Caki2 (cell line): ENCODE data around the gene CUL9. TPM values are rescaled to one million over a fixed set of nuclear protein-coding genes. Genes with fewer than 3 reads are reported as not detected.

ENCODE experiments used
- DNase-seq: peaks from one replicate; pipeline ENCODE4 v3.0.0-alpha.2; 2015; ENCODE audit warnings: low read depth
- in situ Hi-C: cut with HindIII; loops from 2 replicates; pipeline ENCODE4 v1.10.0; 2016; ENCODE audit warnings: low sequenced_read_pairs, low pct_unique_long_range_greater_than_20kb, mixed read lengths
- total RNA-seq: library from RNA; depleted of rRNA; stranded (reverse); fragments of >200 nt; shearing (Covaris generic); gene quantifications from 2 replicates; pipeline ENCODE4 v1.2.3, GENCODE V29; 2014; ENCODE audit warnings: low replicate concordance

The CUL9 gene
- total RNA-seq, 1 experiment from 2014 or later = 15.7 TPM

- no peak for DNase-seq
- in situ Hi-C loops = no loop called here
Observed at GRCh38 chr6:43219814-43220213, 37.8 kb downstream of the CUL9 start.

- DNase-seq = no peak
- in situ Hi-C loops = no loop called here
Observed at GRCh38 chr6:43220439-43220951, 38.5 kb downstream of the CUL9 start.

- DNase-seq = no peak
- in situ Hi-C loops = no loop called here
Observed at GRCh38 chr6:43221046-43221972, 39.3 kb downstream of the CUL9 start.

- no peak for DNase-seq
- in situ Hi-C loops = no loop called here
Observed at GRCh38 chr6:43222418-43223059, 40.5 kb downstream of the CUL9 start.

GRCh38 chr6:43223175-43223574 is 41.2 kb downstream of the CUL9 start:
- in situ Hi-C loops = no loop called here
- no peak for DNase-seq

- no peak for DNase-seq
- in situ Hi-C loops = no loop called here
Observed at GRCh38 chr6:43226192-43226851, 44.3 kb downstream of the CUL9 start.

GRCh38 chr6:43228951-43229802 is 47.2 kb downstream of the CUL9 start, which contains the start of gene DNPH1:
Gene DNPH1 (minus strand): TSS chr6:43229481. CDS start chr6:43229456, 25 bp downstream.
- in situ Hi-C loops = no loop called here
- peak; percentile 71 for DNase-seq

GRCh38 chr6:43229803-43230620 is 48.0 kb downstream of the CUL9 start:
- no peak for DNase-seq

GRCh38 chr6:43231053-43231452 is 49.1 kb downstream of the CUL9 start:
- in situ Hi-C loops = no loop called here
- no peak for DNase-seq

More at GRCh38 chr6:43229803-43230620, 48.0 kb downstream of the CUL9 start:
- in situ Hi-C loops = no loop called here

GRCh38 chr6:43231735-43232450 is 49.9 kb downstream of the CUL9 start:
- no peak for DNase-seq
- in situ Hi-C loops = no loop called here

GRCh38 chr6:43235841-43236240 is 53.8 kb downstream of the CUL9 start:
- no peak for DNase-seq
- in situ Hi-C loops = no loop called here

GRCh38 chr6:43239054-43239453 is 57.1 kb downstream of the CUL9 start:
- in situ Hi-C loops = no loop called here
- DNase-seq = no peak

GRCh38 chr6:43240950-43241349 is 59.0 kb downstream of the CUL9 start:
- no peak for DNase-seq
- in situ Hi-C loops = no loop called here

GRCh38 chr6:43241446-43241845 is 59.5 kb downstream of the CUL9 start:
- in situ Hi-C loops = no loop called here
- no peak for DNase-seq

GRCh38 chr6:43242908-43243663 is 61.1 kb downstream of the CUL9 start, which contains the start of gene TTBK1:
Gene TTBK1 (plus strand): TSS chr6:43243481. CDS start chr6:43246661, 3,180 bp downstream.
- in situ Hi-C loops = no loop called here
- DNase-seq = no peak
